WI38 (cell line): ENCODE results near the gene ANKRD55.
"Not testable (repeated sequence)": the region's sequence is repeated elsewhere in the genome, so short reads cannot be mapped to it uniquely, and the experiment has no call there.

Experiments used
- H3K4me3 ChIP-seq: 2 replicates; pipeline ENCODE4 v1.5.1; 2011; ENCODE audit warnings: low read depth, mild to moderate bottlenecking, control low read depth, low read length
- CTCF ChIP-seq: IDR thresholded peaks from 2 replicates; pipeline ENCODE4 v1.5.1; 2012; ENCODE audit warnings: low read depth, mild to moderate bottlenecking, control low read depth, low read length

Gene ANKRD55

GRCh38 chr5:56164376-56164775, 68.8 kb downstream of the ANKRD55 start:
- no peak for TF ChIP-seq CTCF
- no peak overlapping the region for H3K4me3 ChIP-seq

GRCh38 chr5:56161927-56162326, 71.2 kb downstream of the ANKRD55 start:
- TF ChIP-seq CTCF: no peak
- H3K4me3 ChIP-seq: no peak overlapping the region

- no peak for TF ChIP-seq CTCF
- H3K4me3 ChIP-seq: no peak overlapping the region
Observed at GRCh38 chr5:56161439-56161823, 71.7 kb downstream of the ANKRD55 start.

GRCh38 chr5:56160723-56161438, 72.2 kb downstream of the ANKRD55 start:
- no peak for TF ChIP-seq CTCF
- H3K4me3 ChIP-seq: no peak overlapping the region

- TF ChIP-seq CTCF: no peak
- H3K4me3 ChIP-seq: no peak overlapping the region
Observed at GRCh38 chr5:56159521-56159947, 73.6 kb downstream of the ANKRD55 start.

- no peak overlapping the region for H3K4me3 ChIP-seq
- no peak for TF ChIP-seq CTCF
Observed at GRCh38 chr5:56158331-56158960, 74.7 kb downstream of the ANKRD55 start.

GRCh38 chr5:56157191-56157621, 75.9 kb downstream of the ANKRD55 start:
- not testable (repeated sequence) for H3K4me3 ChIP-seq

GRCh38 chr5:56156585-56157190, 76.4 kb downstream of the ANKRD55 start:
- not testable (repeated sequence) for H3K4me3 ChIP-seq
